Measurements from ENCODE around the gene NR0B2.

Gene NR0B2

GRCh38 chr1:26932531-26932930, 18.8 kb upstream of the NR0B2 start:
- no peak for DNase-seq

GRCh38 chr1:26923711-26924110, 9.9 kb upstream of the NR0B2 start:
- no peak for DNase-seq

DNA sequence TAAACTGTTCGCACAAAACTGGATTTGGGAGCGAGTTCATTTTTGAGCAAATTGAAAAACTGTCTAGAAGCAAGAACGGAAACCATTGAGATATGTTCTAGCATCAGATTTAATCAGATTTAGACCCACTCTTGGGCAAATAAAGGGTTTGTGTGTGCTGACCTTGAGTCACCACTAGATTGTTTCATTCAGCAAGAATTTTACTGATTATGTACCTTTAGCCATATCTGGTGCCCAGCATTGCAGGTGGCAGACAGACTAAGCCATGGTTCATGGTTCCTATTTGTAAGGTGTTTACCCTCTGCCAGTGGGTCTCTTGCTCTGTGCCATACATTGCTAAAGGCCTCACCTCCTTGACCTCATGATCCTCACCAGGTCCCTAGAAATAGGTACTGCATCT, 9.1 kb upstream of the NR0B2 start:
- no peak for DNase-seq

GRCh38 chr1:26922431-26922729, 8.6 kb upstream of the NR0B2 start:
- no peak for DNase-seq

- peak; percentile 93 for DNase-seq
These were observed 8.0 kb upstream of the NR0B2 start, which contains the start of gene NUDC for GRCh38 chr1:26921540-26922430. TSS of gene NUDC (plus strand) at chr1:26921743. CDS start at chr1:26921849, 106 bp downstream.

DNA sequence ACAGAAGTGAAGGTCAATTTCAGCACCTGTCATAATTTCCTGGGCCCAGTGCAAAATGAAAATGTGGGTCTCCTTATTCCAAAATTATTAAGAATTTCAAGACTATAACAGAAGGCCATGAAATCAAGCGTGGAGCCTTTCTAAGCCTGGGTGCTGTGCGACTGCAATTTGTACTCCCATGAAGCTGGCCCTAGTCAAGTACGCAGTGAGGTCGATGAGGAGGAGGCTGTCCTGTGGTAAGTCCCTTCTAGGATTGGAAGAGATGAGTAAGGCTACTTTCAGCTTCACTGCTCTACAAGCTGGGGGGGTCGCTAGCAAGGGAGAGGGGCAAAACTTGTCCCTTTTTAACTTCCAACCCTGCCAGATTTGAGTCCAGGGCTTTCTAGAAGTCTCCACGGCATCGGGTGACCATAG, 7.4 kb upstream of the NR0B2 start:
- DNase-seq, result no peak

DNA sequence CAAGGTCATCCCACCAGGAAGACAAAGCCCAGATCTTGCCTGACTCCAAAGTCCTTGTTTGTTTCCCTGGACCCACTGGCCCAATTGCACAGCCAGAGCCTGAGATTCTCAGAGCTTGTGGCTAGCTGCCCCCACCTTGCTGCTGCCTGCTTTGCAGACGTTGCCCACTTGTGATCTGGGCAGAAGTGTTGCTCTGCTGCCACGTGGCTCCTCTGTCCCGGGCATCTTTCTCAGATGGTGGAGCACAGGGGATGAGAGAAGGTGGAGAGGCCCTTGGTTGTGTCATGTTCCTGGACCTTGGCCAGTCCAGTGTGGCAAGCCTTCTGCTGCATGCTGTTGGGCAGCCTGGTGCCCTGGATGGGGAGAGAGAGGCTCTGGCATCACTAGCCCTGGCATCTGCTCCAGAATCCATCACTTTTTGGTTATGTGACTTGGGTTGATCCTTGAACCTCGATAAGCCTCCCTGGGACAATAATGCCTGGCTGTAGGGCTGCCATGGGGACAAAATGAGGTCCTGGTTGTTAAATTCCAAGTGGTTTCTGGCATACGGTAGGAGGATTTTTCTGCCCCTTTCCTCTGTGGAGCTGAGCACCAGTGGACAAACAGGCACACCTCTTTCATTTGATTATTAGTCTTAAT, 1.5 kb upstream of the NR0B2 start:
- no peak for DNase-seq

DNA sequence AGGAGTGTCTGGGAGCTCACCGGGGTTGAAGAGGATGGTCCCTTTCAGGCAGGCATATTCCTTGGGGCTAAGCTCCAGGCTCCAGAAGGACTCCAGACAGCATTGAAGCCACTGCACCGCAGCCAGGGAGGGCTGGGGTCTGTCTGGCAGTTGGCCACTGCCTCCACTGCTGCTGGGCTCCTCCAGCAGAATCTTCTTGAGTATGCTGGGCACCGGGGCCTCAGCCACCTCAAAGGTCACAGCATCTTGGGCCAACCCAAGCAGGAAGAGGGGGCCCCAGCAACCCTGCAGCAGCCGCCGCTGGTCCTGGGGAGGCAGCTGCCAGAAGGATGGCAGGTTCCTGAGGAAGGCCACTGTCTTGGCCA, 404 bp downstream of the NR0B2 start:
- no peak for DNase-seq

GRCh38 chr1:26912147-26912490, 1.7 kb downstream of the NR0B2 start:
- DNase-seq, result no peak

GRCh38 chr1:26911399-26912146, 2.2 kb downstream of the NR0B2 start:
- DNase-seq, result no peak

- DNase-seq, result no peak
These were observed 3.2 kb downstream of the NR0B2 start for GRCh38 chr1:26910343-26911160.

- no peak for DNase-seq
These were observed 3.8 kb downstream of the NR0B2 start for GRCh38 chr1:26909951-26910342.

DNA sequence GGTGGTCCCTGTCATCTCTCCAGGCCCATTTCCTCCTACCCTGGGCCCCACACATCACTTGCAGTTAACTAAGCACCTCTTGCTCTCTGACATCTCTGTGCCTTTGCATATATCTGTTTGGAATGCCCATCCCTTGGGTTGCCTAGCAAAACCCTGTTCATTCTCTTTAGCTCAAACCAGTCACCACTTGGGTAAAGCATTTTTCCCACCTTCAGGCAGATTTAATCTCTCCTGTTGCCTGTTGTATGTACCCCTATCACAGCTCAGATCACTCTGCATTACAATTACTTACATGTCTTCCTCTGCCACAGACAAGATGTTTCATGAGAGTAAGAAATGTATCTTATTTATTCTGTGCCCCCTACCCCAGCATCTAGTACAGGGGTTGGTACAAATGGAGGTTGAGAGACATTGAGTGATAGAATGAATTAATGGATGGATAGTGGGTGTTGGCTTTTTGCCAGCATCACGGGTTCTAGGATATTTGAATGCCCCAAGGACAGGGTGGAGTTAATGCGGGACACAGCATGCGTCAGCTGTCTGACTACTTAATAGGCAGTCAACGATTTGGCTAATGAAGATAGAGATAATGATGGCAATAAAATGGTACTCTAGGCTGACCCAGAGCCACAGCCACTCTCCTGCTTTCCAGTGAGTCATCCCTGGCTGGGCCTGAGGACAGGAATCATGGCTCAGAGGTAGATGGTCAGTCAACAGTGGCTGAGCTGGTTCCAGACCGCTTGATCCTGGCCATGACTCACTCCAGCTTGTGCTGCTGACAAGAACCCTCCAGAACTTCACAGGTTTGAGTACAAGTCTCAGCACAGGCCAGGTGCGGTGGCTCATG, 6.5 kb downstream of the NR0B2 start:
- no peak for DNase-seq

- no peak for DNase-seq
These were observed 12.8 kb downstream of the NR0B2 start for GRCh38 chr1:26900815-26901511.

- DNase-seq, result peak; percentile 85
These were observed 13.6 kb downstream of the NR0B2 start, which contains the start of gene GPATCH3 for GRCh38 chr1:26900001-26900814. TSS of gene GPATCH3 (minus strand) at chr1:26900467. CDS start at chr1:26900442, 25 bp downstream.

DNA sequence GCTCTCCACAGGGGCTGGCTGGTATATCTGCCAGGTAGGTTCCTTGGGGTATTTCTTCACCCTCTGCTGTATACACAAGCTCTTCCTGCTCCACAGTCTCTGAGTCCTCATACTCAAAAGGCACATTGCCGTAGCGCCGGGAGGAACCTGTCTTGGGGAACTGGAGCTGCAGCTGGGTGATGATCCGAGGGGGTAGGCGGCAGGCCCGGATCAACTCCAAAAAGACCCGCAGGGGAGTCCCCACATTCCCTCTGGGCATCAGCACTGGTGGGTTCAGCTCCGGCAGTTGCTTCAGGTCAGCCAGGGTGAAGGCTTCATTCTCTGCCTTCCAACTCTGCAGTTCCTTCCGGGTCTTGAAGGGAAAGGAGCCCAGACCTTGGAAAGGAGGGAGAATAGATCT, 16.4 kb downstream of the NR0B2 start:
- DNase-seq, result no peak

DNA sequence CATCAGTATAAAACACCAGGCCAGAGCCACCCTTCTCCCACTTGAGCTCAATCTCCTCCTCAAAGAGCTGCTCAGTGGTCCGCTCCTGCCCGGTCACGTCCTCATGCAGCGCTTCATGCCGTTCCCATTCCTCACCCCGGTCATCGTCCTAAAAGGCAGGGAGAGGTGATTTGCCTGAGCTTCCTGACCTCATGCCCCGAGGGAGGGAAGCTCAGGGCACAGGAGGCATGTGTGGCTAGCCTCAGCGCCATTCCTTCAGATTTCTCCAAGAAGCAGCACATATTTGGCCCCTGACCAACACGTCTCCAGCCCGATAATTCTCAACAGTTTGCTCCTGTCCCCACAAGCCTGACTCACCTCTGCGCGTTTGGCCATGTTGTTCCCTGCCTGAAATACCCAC, 19.5 kb downstream of the NR0B2 start:
- DNase-seq, result no peak

DNA sequence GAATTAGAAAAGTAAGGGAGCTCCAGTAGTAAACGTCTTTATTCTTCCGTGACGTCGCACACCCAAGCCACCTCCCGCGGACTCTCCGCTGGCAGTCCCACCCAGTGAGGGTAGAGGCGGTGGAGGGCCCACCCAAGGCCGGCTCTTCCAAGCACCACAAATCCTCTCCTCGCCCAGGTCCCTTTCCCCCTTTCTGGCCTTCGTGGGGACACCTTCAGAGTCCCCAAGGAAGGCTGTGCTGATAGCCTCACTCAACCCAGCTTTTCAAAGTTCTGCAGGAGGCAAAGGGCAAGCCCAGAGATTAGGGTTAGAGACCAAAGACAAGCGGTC, 23.3 kb downstream of the NR0B2 start:
- no peak for DNase-seq

GRCh38 chr1:26889551-26890466, 24.0 kb downstream of the NR0B2 start, which contains the start of gene GPN2:
TSS of gene GPN2 (minus strand) at chr1:26890283. CDS start at chr1:26890096, 187 bp downstream.
- DNase-seq, result peak; percentile 78
